Measurements from ENCODE around the gene CAMSAP2.

Gene CAMSAP2

DNA sequence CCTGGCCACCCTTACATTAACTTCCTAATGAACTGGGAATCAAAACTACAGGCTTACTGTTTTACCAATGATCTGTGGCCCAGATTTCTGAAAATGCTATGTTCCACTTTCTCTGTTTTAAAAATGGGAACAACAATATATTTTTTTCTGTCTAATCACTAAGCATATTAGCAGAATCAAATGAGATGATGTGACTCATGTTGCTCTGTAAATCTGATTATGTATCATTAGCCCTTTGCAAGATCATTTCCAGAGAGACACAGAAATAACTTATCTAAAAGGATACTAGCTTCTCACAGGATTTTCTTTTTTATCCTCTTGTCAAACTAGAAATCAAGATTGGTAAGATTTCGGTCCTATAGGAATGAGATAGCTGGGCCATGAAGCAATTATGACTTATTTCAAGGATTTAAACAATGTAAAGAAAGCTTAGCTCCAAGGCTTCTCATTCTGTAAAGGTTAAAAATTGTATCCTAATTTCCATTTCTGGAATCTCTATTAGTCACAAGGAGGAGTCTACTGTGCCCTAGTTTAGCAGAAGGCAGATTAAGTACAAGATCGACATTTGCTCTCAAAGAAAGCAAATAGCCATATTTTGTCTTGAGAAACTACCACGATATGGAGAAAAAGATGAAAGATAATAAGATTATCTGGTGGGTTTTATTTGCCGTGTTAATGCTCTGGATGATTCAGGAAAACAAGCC is 32.4 kb upstream of the CAMSAP2 start:
- H3K4me3 ChIP-seq (ENCODE audit: low read depth, low read length): no peak overlapping the region
- ChIA-PET POLR2A (no interaction called here), CTCF (no interaction called here)
- no peak for DNase-seq (ENCODE audit: low read depth, low spot score)
- TF ChIP-seq, protein P1, sequence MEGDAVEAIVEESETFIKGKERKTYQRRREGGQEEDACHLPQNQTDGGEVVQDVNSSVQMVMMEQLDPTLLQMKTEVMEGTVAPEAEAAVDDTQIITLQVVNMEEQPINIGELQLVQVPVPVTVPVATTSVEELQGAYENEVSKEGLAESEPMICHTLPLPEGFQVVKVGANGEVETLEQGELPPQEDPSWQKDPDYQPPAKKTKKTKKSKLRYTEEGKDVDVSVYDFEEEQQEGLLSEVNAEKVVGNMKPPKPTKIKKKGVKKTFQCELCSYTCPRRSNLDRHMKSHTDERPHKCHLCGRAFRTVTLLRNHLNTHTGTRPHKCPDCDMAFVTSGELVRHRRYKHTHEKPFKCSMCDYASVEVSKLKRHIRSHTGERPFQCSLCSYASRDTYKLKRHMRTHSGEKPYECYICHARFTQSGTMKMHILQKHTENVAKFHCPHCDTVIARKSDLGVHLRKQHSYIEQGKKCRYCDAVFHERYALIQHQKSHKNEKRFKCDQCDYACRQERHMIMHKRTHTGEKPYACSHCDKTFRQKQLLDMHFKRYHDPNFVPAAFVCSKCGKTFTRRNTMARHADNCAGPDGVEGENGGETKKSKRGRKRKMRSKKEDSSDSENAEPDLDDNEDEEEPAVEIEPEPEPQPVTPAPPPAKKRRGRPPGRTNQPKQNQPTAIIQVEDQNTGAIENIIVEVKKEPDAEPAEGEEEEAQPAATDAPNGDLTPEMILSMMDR (IDR thresholded peaks at IDR 0.05; ENCODE audit: insufficient read depth, low read length, missing control alignments): no peak

DNA sequence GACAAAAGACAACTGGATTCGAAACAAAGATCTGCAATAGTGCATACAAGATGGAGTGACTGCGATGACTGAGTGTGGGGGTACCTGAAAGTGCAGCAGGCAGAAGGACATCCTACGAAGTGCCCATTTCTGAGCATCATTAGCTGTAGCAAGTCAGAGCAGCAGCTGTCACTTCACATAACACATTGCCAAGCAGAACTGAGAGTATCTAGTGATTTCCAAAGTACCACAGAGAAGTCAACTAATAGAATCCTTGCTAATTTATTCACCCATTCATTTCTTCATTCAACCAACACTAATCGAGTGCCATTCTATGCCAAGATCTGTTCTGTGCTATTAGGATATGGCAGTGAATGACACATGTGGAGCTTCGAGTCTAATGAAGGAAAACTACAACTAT is 31.6 kb upstream of the CAMSAP2 start:
- ChIA-PET CTCF (no interaction called here), POLR2A (no interaction called here)
- TF ChIP-seq, protein P1 (IDR thresholded peaks at IDR 0.05; ENCODE audit: insufficient read depth, low read length, missing control alignments): no peak
- no peak overlapping the region for H3K4me3 ChIP-seq (ENCODE audit: low read depth, low read length)
- no peak for DNase-seq (ENCODE audit: low read depth, low spot score)

GRCh38 chr1:200708161-200708560 is 30.5 kb upstream of the CAMSAP2 start:
- TF ChIP-seq, protein P1 (IDR thresholded peaks at IDR 0.05; ENCODE audit: insufficient read depth, low read length, missing control alignments): no peak
- ChIA-PET CTCF (interaction anchor here (0.6 to 1.1 kb wide), 2 partner anchors 23 to 103 kb away, joined by 3 read pairs; no protein-coding TSS in a partner anchor), POLR2A (no interaction called here)
- no peak overlapping the region for H3K4me3 ChIP-seq (ENCODE audit: low read depth, low read length)
- no peak for DNase-seq (ENCODE audit: low read depth, low spot score)

DNA sequence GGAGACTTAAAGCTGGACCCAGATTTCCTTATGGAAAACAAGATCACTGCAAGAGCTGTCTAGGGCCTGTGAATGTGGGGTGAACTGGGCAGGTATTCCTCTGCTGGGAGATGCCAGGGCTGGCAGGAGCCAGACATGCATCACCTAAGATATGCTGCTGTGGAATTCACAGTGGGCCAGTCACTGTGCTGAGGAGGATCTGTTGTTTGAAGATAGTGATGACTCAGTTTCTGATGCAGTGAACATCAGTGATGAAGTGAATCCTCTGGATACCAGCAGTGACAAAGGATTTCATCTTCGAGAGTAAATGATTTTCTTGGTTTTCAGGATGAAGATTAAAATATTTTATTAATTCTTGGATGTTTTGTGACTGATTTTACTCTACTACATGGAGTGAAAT is 29.9 kb upstream of the CAMSAP2 start:
- no peak overlapping the region for H3K4me3 ChIP-seq (ENCODE audit: low read depth, low read length)
- no peak for DNase-seq (ENCODE audit: low read depth, low spot score)
- CTCF ChIA-PET: interaction anchor here (0.6 to 1.1 kb wide), 2 partner anchors 22 to 103 kb away, joined by 3 read pairs; no protein-coding TSS in a partner anchor
- TF ChIP-seq, protein P1 (IDR thresholded peaks at IDR 0.05; ENCODE audit: insufficient read depth, low read length, missing control alignments): no peak
- POLR2A ChIA-PET: no interaction called here

DNA sequence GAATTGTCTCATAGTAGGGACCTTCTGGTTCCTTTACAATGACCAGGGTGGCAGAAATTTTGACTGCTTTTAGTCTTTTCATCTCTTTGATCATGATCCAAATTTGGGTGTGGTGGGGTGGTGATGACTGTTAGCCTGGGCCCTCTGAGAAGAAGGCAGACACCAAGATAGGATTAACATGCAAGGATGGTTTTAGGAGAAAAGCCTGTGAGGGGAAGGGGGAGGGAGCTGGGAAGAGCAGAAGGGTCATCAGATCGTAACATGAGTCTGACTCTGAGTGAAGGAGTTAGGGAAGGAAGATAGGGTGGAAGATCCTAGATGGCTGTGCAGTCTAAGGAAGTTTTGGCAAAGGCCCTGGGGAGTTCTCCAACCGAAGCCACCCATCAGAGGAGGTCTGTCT is 28.5 kb upstream of the CAMSAP2 start:
- no peak for DNase-seq (ENCODE audit: low read depth, low spot score)
- H3K4me3 ChIP-seq (ENCODE audit: low read depth, low read length): no peak overlapping the region
- CTCF ChIA-PET: interaction anchor here (0.8 to 1.4 kb wide), 3 partner anchors 8 to 88 kb away, joined by 3 read pairs; no protein-coding TSS in a partner anchor
- POLR2A ChIA-PET: no interaction called here
- TF ChIP-seq, protein P1 (IDR thresholded peaks at IDR 0.05; ENCODE audit: insufficient read depth, low read length, missing control alignments): no peak

DNA sequence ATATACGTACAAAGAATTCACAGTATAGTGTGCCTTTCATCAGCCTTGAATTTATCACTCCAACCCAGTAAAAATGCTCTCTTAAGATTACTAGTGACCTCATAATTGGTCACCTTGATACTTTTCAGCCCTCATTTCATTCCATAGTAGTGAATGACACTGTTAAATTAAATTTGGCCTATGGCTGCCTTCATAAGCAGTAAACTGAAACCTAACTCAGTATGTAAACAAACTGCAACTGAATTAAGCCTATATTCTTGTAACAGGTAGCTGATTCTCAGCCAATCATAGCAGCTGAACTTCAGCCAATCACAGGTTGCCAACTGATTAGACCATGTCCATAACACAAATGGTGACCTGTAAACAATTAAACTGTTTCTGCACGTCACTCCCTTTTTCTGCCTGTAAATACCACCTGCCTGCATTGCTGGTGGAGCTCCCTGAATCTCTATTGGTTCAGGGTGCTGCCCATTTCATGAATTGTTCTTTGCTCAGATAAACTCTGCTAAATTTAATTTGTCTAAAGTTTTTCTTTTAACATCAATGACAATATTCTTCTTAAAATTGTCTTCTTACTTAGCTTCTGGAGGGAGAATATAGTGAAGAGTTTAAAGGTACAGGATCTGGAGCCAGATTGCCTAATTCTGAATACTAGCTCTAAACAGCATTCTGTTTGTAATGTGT is 24.0 kb upstream of the CAMSAP2 start:
- CTCF ChIA-PET: no interaction called here
- TF ChIP-seq, protein P1 (IDR thresholded peaks at IDR 0.05; ENCODE audit: insufficient read depth, low read length, missing control alignments): no peak
- no peak for DNase-seq (ENCODE audit: low read depth, low spot score)
- POLR2A ChIA-PET: no interaction called here
- H3K4me3 ChIP-seq (ENCODE audit: low read depth, low read length): no peak overlapping the region

Measured in AG04449 (cell line).